ENCODE data around the gene CCSAP. TPM values are rescaled to one million over a fixed set of nuclear protein-coding genes. Genes with fewer than 3 reads are reported as not detected.

CCSAP gene
- total RNA-seq, 4 donors from 2014 or later = 2.5 to 3.8 (median 3.5) TPM; not detected in 1

GRCh38 chr1:229325401-229325800 is 17.4 kb downstream of the CCSAP start:
- Histone ChIP-seq H3K36me3 (peaks cover 0 to 24% (median 5%) of the 10 kb centered on the region in 4 donors), H3K4me1 (peaks cover 0 to 15% (median 0%) of the 10 kb centered on the region in 4 donors), H3K27ac (peak overlapping the region in 1 of 4 donors; percentile 37), H3K9me3 (no peaks in the 10 kb centered on the region), H3K4me3 (no peak overlapping the region), H3K27me3 (no peaks in the 10 kb centered on the region)
- intact Hi-C loops (cut with DNase I; ENCODE audit: low total_unique reads) = no loop called here
- in situ Hi-C loops (cut with MboI; ENCODE audit: low pct_ligation_motif_present in 1 of 4, low pct_unique_long_range_greater_than_20kb in 1 of 4, low sequenced_read_pairs in 3 of 4) = no loop called here
- no peak for DNase-seq
- 73 to 75% methylated on average over 2 of the region's 2 CpGs for WGBS, 2 donors (ENCODE audit: low coverage in 1 of 2)
- no peak for TF ChIP-seq CTCF (IDR thresholded peaks at IDR 0.05)
- TF ChIP-seq POLR2A (IDR thresholded peaks at IDR 0.05) = no peak

- no peaks in the 10 kb centered on the region for H3K27me3 ChIP-seq
- no peak overlapping the region for H3K27ac ChIP-seq
- H3K9me3 ChIP-seq = no peaks in the 10 kb centered on the region
- TF ChIP-seq POLR2A (IDR thresholded peaks at IDR 0.05) (no peak), POLR2AphosphoS5 (IDR thresholded peaks at IDR 0.05) (no peak), EP300 (IDR thresholded peaks at IDR 0.05; ENCODE audit: low read depth) (no peak), CTCF (IDR thresholded peaks at IDR 0.05) (no peak)
- peaks cover 0 to 24% (median 9%) of the 10 kb centered on the region in 4 donors for H3K36me3 ChIP-seq
- no peak overlapping the region for H3K4me3 ChIP-seq
- WGBS, 2 donors (ENCODE audit: low coverage in 1 of 2) = 81 to 86% methylated on average over 2 of the region's 2 CpGs
- peaks cover 0 to 15% (median 0%) of the 10 kb centered on the region in 4 donors for H3K4me1 ChIP-seq
- in situ Hi-C loops (cut with MboI; ENCODE audit: low pct_ligation_motif_present in 1 of 4, low pct_unique_long_range_greater_than_20kb in 1 of 4, low sequenced_read_pairs in 3 of 4) (no loop called here), intact Hi-C loops (cut with DNase I; ENCODE audit: low total_unique reads) (no loop called here)
- no peak for DNase-seq
These were observed 18.8 kb downstream of the CCSAP start for GRCh38 chr1:229323885-229324553.

GRCh38 chr1:229323201-229323600 is 19.6 kb downstream of the CCSAP start:
- H3K9me3 ChIP-seq = no peaks in the 10 kb centered on the region
- H3K36me3 ChIP-seq = peaks cover 0 to 24% (median 9%) of the 10 kb centered on the region in 4 donors
- no peak overlapping the region for H3K27ac ChIP-seq
- no peak for TF ChIP-seq POLR2AphosphoS5 (IDR thresholded peaks at IDR 0.05)
- TF ChIP-seq POLR2A (IDR thresholded peaks at IDR 0.05) = no peak
- H3K27me3 ChIP-seq = no peaks in the 10 kb centered on the region
- in situ Hi-C loops (cut with MboI; ENCODE audit: low pct_ligation_motif_present in 1 of 4, low pct_unique_long_range_greater_than_20kb in 1 of 4, low sequenced_read_pairs in 3 of 4) (no loop called here), intact Hi-C loops (cut with DNase I; ENCODE audit: low total_unique reads) (no loop called here)
- no peak for DNase-seq
- no peak overlapping the region for H3K4me3 ChIP-seq
- WGBS, 2 donors (ENCODE audit: low coverage in 1 of 2) = 87 to 91% methylated on average over 6 to 7 of the region's 7 CpGs
- peaks cover 0 to 15% (median 0%) of the 10 kb centered on the region in 4 donors for H3K4me1 ChIP-seq

GRCh38 chr1:229319487-229319886 is 23.4 kb downstream of the CCSAP start:
- intact Hi-C loops (cut with DNase I; ENCODE audit: low total_unique reads) (no loop called here), in situ Hi-C loops (cut with MboI; ENCODE audit: low pct_ligation_motif_present in 1 of 4, low pct_unique_long_range_greater_than_20kb in 1 of 4, low sequenced_read_pairs in 3 of 4) (no loop called here)
- H3K4me1 ChIP-seq = no peaks in the 10 kb centered on the region

More at GRCh38 chr1:229319487-229319886, 23.4 kb downstream of the CCSAP start:
- WGBS, 2 donors (ENCODE audit: low coverage in 1 of 2) = 93% methylated on average over 7 of the region's 7 CpGs; no CpG with 5 or more reads in 1 of the 2 donors
- Histone ChIP-seq H3K27ac (no peak overlapping the region), H3K27me3 (no peaks in the 10 kb centered on the region), H3K36me3 (peaks cover 0 to 18% (median 4%) of the 10 kb centered on the region in 4 donors), H3K4me3 (no peak overlapping the region), H3K9me3 (no peaks in the 10 kb centered on the region)
- no peak for TF ChIP-seq POLR2AphosphoS5 (IDR thresholded peaks at IDR 0.05)
- TF ChIP-seq EP300 (IDR thresholded peaks at IDR 0.05; ENCODE audit: low read depth) = no peak
- no peak for TF ChIP-seq POLR2A (IDR thresholded peaks at IDR 0.05)
- TF ChIP-seq CTCF (IDR thresholded peaks at IDR 0.05) = no peak
- DNase-seq = no peak
